OCI-LY1 (cell line): ENCODE results near the gene NCR1.

Experiments
- EZH2 ChIP-seq: fragments of 200-600 bp; sonication (generic), shearing (Covaris generic); IDR thresholded peaks from 2 replicates; pipeline ENCODE4 v1.8.0; 2017; ENCODE audit warnings: borderline replicate concordance, mixed run types, mild to moderate bottlenecking, antibody characterized with exemption, low read length, moderate library complexity, mixed read lengths
- TF ChIP-seq, protein P1 (sequence below): fragments of 200-600 bp; sonication (generic), shearing (Covaris generic); IDR thresholded peaks from 2 replicates; pipeline ENCODE4 v1.5.1; 2017; ENCODE audit warnings: mild to moderate bottlenecking, antibody characterized with exemption, low read length, moderate library complexity, mixed read lengths

DNA sequence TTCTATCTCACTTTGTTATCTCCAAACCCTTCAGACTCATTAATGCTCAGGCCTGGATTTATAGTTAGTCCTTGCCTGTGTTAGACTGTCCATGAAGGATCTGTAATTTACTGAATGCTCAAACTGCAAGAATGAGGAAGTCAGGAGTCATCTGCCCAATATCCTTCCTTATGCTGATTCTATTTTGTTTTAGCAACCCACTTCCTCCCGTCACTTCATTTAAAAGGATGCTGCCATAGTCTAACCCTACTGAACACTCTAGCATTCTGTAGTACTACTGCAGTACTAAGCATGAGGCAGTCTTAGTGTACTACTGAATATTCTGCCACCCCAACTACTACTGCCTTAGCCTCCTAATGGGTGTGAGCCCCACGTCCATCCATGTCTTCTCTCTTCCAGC, 30.4 kb upstream of the NCR1 start:
- TF ChIP-seq, protein P1, sequence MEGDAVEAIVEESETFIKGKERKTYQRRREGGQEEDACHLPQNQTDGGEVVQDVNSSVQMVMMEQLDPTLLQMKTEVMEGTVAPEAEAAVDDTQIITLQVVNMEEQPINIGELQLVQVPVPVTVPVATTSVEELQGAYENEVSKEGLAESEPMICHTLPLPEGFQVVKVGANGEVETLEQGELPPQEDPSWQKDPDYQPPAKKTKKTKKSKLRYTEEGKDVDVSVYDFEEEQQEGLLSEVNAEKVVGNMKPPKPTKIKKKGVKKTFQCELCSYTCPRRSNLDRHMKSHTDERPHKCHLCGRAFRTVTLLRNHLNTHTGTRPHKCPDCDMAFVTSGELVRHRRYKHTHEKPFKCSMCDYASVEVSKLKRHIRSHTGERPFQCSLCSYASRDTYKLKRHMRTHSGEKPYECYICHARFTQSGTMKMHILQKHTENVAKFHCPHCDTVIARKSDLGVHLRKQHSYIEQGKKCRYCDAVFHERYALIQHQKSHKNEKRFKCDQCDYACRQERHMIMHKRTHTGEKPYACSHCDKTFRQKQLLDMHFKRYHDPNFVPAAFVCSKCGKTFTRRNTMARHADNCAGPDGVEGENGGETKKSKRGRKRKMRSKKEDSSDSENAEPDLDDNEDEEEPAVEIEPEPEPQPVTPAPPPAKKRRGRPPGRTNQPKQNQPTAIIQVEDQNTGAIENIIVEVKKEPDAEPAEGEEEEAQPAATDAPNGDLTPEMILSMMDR = no peak
- no peak for TF ChIP-seq EZH2
